Upper lobe of left lung (tissue), 6 donors: ENCODE results near the gene VPS13C. TPM values are rescaled to one million over a fixed set of nuclear protein-coding genes. Genes with fewer than 3 reads are reported as not detected.

Experiments used
- ATAC-seq, 2 donors: fragments of 200-7000 bp; cut with Tn5 transposase; one replicate each; pipeline ENCODE4 v1.9.1; 2022; ENCODE audit warnings: mild to moderate bottlenecking in 2 of 2, moderate library complexity in 2 of 2; ENCODE audit not compliant: low FRiP score in 2 of 2
- DNase-seq, 2 donors: peaks; one replicate each; pipeline ENCODE4 v3.0.0-alpha.2; 2019 to 2020
- H3K27ac ChIP-seq, 4 donors: fragments of 200-600 bp; sonication (generic); one replicate each; pipeline ENCODE4 v1.5.1; 2016 to 2019
- H3K27me3 ChIP-seq, 4 donors: fragments of 200-600 bp; sonication (generic); one replicate each; pipeline ENCODE4 v1.5.1; 2017 to 2019
- H3K36me3 ChIP-seq, 4 donors: fragments of 200-600 bp; sonication (generic); one replicate each; pipeline ENCODE4 v1.5.1; 2016 to 2019
- H3K4me1 ChIP-seq, 4 donors: fragments of 200-600 bp; sonication (generic); one replicate each; pipeline ENCODE4 v1.5.1; 2018 to 2019
- H3K4me3 ChIP-seq, 4 donors: fragments of 200-600 bp; sonication (generic); one replicate each; pipeline ENCODE4 v1.5.1; 2017 to 2019; ENCODE audit warnings: mild to moderate bottlenecking in 2 of 4, moderate library complexity in 1 of 4
- H3K9me3 ChIP-seq, 4 donors: fragments of 200-600 bp; sonication (generic); one replicate each; pipeline ENCODE4 v1.5.1; 2018 to 2019
- CTCF ChIP-seq, 6 experiments: fragments of 450-650 bp in 4 of 6; fragments of 200-600 bp in 2 of 6; sonication (generic) in 2 of 6; IDR thresholded peaks; one replicate each; pipeline ENCODE4 v1.5.1; 2016 to 2019; ENCODE audit warnings: antibody characterized with exemption in 6 of 6
- EP300 ChIP-seq, 4 donors: sonication (generic); formaldehyde crosslinking; IDR thresholded peaks; one replicate each; pipeline ENCODE4 v1.5.1; 2017; ENCODE audit warnings: antibody characterized with exemption in 4 of 4, control low read depth in 2 of 4
- POLR2A ChIP-seq, 4 donors: fragments of 450-650 bp; IDR thresholded peaks; one replicate each; pipeline ENCODE4 v1.5.1; 2016 to 2017; ENCODE audit warnings: antibody characterized with exemption in 4 of 4, mild to moderate bottlenecking in 2 of 4
- POLR2AphosphoS5 ChIP-seq, 2 donors: sonication (generic); formaldehyde crosslinking; IDR thresholded peaks; one replicate each; pipeline ENCODE4 v1.5.1; 2017; ENCODE audit warnings: antibody characterized with exemption in 2 of 2
- WGBS, 2 donors: methylation state at CpG; one replicate each; pipeline ENCODE4 v1.1.5; 2017 to 2018; 5-methylcytosine and 5-hydroxymethylcytosine counted together
- total RNA-seq, 6 donors: library from RNA; depleted of rRNA in 4 of 6; stranded (reverse); fragments of >200 nt in 4 of 6; gene quantifications; one replicate each; pipeline versions ENCODE4 v1.1.0 to v1.2.1, GENCODE V29; 2016 to 2021
- donor health status: DM: no; HTN: no; CAD: no; lungs with moderate emphysema.
- donor health status: DM: no; HTN: yes; CAD: no; lungs with severe emphysema.

VPS13C gene
- total RNA-seq, 6 donors from 2014 or later, result 73.7 to 180 (median 97.4) TPM

GRCh38 chr15:61943992-61944391 is 116.3 kb downstream of the VPS13C start:
- TF ChIP-seq EP300 (IDR thresholded peaks at IDR 0.05), result no peak
- TF ChIP-seq POLR2A (IDR thresholded peaks at IDR 0.05), result no peak
- no peak for TF ChIP-seq CTCF (IDR thresholded peaks at IDR 0.05)
- no peak for TF ChIP-seq POLR2AphosphoS5 (IDR thresholded peaks at IDR 0.05)
- WGBS, 2 donors, result 94 to 97% methylated on average over 2 of the region's 2 CpGs
- H3K9me3 ChIP-seq, result no peaks in the 10 kb centered on the region
- no peak for ATAC-seq
- H3K4me3 ChIP-seq, result no peak overlapping the region
- H3K27ac ChIP-seq, result no peak overlapping the region
- H3K27me3 ChIP-seq, result no peaks in the 10 kb centered on the region
- no peak for DNase-seq
- no peaks in the 10 kb centered on the region for H3K4me1 ChIP-seq
- H3K36me3 ChIP-seq, result peaks cover 0 to 83% (median 26%) of the 10 kb centered on the region in 4 donors

GRCh38 chr15:61938249-61938648 is 122.0 kb downstream of the VPS13C start:
- Histone ChIP-seq H3K9me3 (no peaks in the 10 kb centered on the region), H3K27ac (no peak overlapping the region), H3K27me3 (no peaks in the 10 kb centered on the region), H3K36me3 (peaks cover 0 to 51% (median 7%) of the 10 kb centered on the region in 4 donors), H3K4me1 (no peaks in the 10 kb centered on the region), H3K4me3 (no peak overlapping the region)
- 84 to 93% methylated on average over 1 of the region's 1 CpG for WGBS, 2 donors
- DNase-seq (no peak), ATAC-seq (no peak)
- TF ChIP-seq CTCF (IDR thresholded peaks at IDR 0.05) (no peak), POLR2A (IDR thresholded peaks at IDR 0.05) (no peak), POLR2AphosphoS5 (IDR thresholded peaks at IDR 0.05) (no peak), EP300 (IDR thresholded peaks at IDR 0.05) (no peak)

- WGBS, 2 donors, result 63 to 64% methylated on average over 4 of the region's 4 CpGs
Measured at GRCh38 chr15:61936528-61937195, 123.6 kb downstream of the VPS13C start.

GRCh38 chr15:61935493-61935892 is 124.8 kb downstream of the VPS13C start:
- no peak overlapping the region for H3K27ac ChIP-seq
- no peaks in the 10 kb centered on the region for H3K27me3 ChIP-seq
- TF ChIP-seq EP300 (IDR thresholded peaks at IDR 0.05) (no peak), CTCF (IDR thresholded peaks at IDR 0.05) (no peak), POLR2A (IDR thresholded peaks at IDR 0.05) (no peak)
- no peak overlapping the region for H3K4me3 ChIP-seq
- ATAC-seq (no peak), DNase-seq (no peak)
- H3K9me3 ChIP-seq, result no peaks in the 10 kb centered on the region
- peaks cover 0 to 54% (median 5%) of the 10 kb centered on the region in 4 donors for H3K36me3 ChIP-seq
- H3K4me1 ChIP-seq, result no peaks in the 10 kb centered on the region
- 98% methylated on average over 4 of the region's 4 CpGs for WGBS, 2 donors

More at GRCh38 chr15:61936528-61937195, 123.6 kb downstream of the VPS13C start:
- DNase-seq, result no peak
- ATAC-seq, result no peak
- TF ChIP-seq EP300 (IDR thresholded peaks at IDR 0.05) (no peak), CTCF (IDR thresholded peaks at IDR 0.05) (no peak), POLR2AphosphoS5 (IDR thresholded peaks at IDR 0.05) (no peak), POLR2A (IDR thresholded peaks at IDR 0.05) (no peak)
- H3K27ac ChIP-seq, result no peak overlapping the region
- H3K9me3 ChIP-seq, result no peaks in the 10 kb centered on the region
- no peak overlapping the region for H3K4me3 ChIP-seq
- peaks cover 0 to 59% (median 7%) of the 10 kb centered on the region in 4 donors for H3K36me3 ChIP-seq
- H3K4me1 ChIP-seq, result no peaks in the 10 kb centered on the region
- H3K27me3 ChIP-seq, result no peaks in the 10 kb centered on the region

- H3K36me3 ChIP-seq, result peaks cover 7 to 70% (median 11%) of the 10 kb centered on the region in 4 donors
Measured at GRCh38 chr15:61929452-61929851, 130.8 kb downstream of the VPS13C start.

More at GRCh38 chr15:61929452-61929851, 130.8 kb downstream of the VPS13C start:
- Histone ChIP-seq H3K4me3 (no peak overlapping the region), H3K9me3 (no peaks in the 10 kb centered on the region), H3K27ac (no peak overlapping the region), H3K27me3 (no peaks in the 10 kb centered on the region), H3K4me1 (no peaks in the 10 kb centered on the region)
- DNase-seq (no peak), ATAC-seq (no peak)
- TF ChIP-seq POLR2A (IDR thresholded peaks at IDR 0.05) (no peak), POLR2AphosphoS5 (IDR thresholded peaks at IDR 0.05) (no peak), CTCF (IDR thresholded peaks at IDR 0.05) (no peak), EP300 (IDR thresholded peaks at IDR 0.05) (no peak)
